Stimulated activated naive CD8-positive, alpha-beta T cell treated with anti-CD3 and anti-CD28 coated beads, Interleukin-15, Interleukin-2, amounts not matched to agents 100 ng/mL and 50 ng/mL, for 24 hours (primary cell): Measurements from ENCODE around the gene TERB1.

Experiments used
- H3K27ac Mint-ChIP-seq: one replicate; pipeline ENCODE4 v1.8.0; 2021; ENCODE audit warnings: mild to moderate bottlenecking, mixed read lengths
- H3K27me3 Mint-ChIP-seq: one replicate; pipeline ENCODE4 v1.8.0; 2021; ENCODE audit warnings: mixed read lengths
- H3K36me3 Mint-ChIP-seq: one replicate; pipeline ENCODE4 v1.8.0; 2021; ENCODE audit warnings: low read depth, mixed read lengths
- H3K4me1 Mint-ChIP-seq: one replicate; pipeline ENCODE4 v1.8.0; 2021; ENCODE audit warnings: low read depth, mixed read lengths
- H3K4me3 Mint-ChIP-seq: one replicate; pipeline ENCODE4 v1.8.0; 2021; ENCODE audit warnings: mild to moderate bottlenecking, mixed read lengths
- H3K9me3 Mint-ChIP-seq: one replicate; pipeline ENCODE4 v1.8.0; 2021; ENCODE audit warnings: mixed read lengths

TERB1 gene

DNA sequence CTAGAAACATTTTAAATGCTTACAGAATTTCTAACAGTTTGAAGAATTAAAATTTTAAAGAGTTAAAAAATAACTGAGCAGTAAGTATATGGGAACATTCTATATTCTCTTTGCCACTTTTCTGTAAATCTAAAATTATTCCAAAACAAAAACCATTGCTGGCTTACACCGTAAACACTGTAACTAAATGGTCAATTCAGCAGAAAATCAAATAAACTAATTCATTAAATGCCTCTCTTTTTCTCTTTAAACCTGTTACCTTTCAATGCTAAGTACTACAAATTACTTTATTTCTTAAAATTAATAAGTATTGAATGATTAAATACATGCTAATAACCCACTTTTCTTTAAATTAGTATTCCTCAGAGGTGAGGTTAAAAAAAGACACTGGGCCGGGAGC, 14.0 kb downstream of the TERB1 start:
- H3K27ac Mint-ChIP-seq: no peak overlapping the region
- no peaks in the 10 kb centered on the region for H3K36me3 Mint-ChIP-seq
- H3K9me3 Mint-ChIP-seq: no peaks in the 10 kb centered on the region

DNA sequence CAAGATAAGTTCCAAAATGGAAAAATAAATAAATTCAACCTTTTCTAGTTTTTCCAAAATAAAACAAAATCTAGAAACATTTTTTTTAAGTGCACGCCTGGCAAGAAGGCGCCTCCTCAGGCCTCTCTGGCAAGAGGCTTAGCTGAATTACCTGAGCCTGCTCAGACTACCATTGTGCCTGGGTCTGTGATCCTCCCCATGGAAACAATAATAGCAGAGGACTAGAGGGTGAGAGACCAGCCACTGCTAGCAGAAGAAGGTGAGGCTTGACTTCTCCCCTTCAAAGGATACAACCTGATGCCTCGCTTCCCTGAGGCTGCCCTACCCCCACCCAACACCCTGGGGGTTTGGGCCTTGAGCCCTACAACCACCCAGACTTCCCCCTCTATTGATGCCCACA, 14.8 kb downstream of the TERB1 start:
- Mint-ChIP-seq H3K27ac (no peak overlapping the region), H3K9me3 (no peaks in the 10 kb centered on the region), H3K4me1 (no peaks in the 10 kb centered on the region), H3K27me3 (no peaks in the 10 kb centered on the region), H3K4me3 (no peak overlapping the region), H3K36me3 (no peaks in the 10 kb centered on the region)

More for the DNA sequence above, 14.0 kb downstream of the TERB1 start:
- no peaks in the 10 kb centered on the region for H3K4me1 Mint-ChIP-seq
- no peak overlapping the region for H3K4me3 Mint-ChIP-seq
- no peaks in the 10 kb centered on the region for H3K27me3 Mint-ChIP-seq

DNA sequence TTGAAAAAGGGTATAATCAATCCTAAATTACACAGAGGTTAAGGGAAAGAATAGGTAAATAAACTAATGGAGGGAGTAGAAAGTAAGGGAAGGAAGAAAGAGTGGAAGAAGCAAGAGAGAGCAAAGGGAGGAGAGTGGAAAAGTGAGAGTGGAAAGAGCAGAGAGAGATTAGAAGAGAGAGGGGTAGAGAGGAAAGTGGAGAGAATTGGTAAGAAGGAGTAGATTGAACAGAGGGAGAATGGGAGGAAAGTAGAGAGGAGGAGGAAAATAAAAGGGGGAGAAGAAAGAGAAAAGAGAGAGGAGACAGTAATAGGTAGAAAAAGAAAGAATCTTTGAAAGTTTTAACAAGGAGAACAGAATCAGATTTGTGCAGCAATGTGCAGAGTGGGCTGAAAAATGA, 24.9 kb downstream of the TERB1 start:
- H3K27ac Mint-ChIP-seq: no peak overlapping the region
- no peaks in the 10 kb centered on the region for H3K36me3 Mint-ChIP-seq
- H3K27me3 Mint-ChIP-seq: no peaks in the 10 kb centered on the region
- H3K9me3 Mint-ChIP-seq: no peaks in the 10 kb centered on the region
- H3K4me1 Mint-ChIP-seq: no peaks in the 10 kb centered on the region
- H3K4me3 Mint-ChIP-seq: no peak overlapping the region

DNA sequence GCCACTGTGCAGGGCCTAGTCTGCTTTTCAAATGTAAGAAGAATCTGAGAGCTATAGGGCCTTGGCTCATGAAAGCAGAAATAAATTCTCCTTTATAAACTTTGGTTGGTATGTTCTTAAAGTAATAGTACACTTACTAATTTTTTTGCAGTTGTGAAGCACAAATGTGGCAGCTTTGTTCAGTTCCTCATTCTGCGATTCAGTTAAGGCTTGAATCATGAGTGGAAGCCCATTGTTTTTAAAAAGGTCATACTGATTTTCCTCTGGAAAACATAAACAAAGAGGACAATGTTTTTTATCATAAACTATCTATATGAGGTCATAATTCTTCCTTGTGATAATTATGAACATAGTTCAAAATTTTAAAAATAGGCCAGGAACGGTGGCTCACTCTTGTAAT, 26.4 kb downstream of the TERB1 start:
- no peaks in the 10 kb centered on the region for H3K4me1 Mint-ChIP-seq
- no peaks in the 10 kb centered on the region for H3K9me3 Mint-ChIP-seq
- H3K4me3 Mint-ChIP-seq: no peak overlapping the region
- H3K36me3 Mint-ChIP-seq: no peaks in the 10 kb centered on the region
- no peaks in the 10 kb centered on the region for H3K27me3 Mint-ChIP-seq
- H3K27ac Mint-ChIP-seq: no peak overlapping the region

DNA sequence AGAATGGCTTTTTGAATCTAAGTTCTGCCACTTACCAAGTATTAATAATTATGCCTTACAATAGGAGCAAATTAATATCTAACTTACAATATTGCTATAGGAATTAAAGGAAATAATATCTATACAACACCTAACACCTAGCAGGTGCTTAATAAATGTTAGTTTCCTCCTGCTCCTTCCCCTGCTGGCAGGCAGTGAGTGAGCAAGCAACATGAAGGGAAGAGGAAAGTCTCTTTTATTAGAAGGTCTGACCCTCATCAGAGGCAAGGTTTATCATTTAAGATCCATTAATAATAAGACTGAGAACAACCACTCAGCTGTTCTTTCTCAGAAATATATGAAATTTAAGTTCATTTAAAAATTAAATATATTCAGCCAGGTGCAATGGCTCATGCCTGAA, 43.3 kb downstream of the TERB1 start:
- Mint-ChIP-seq H3K9me3 (no peaks in the 10 kb centered on the region), H3K4me1 (no peaks in the 10 kb centered on the region), H3K27me3 (peaks cover 1% of the 10 kb centered on the region), H3K4me3 (no peak overlapping the region), H3K27ac (no peak overlapping the region), H3K36me3 (no peaks in the 10 kb centered on the region)

DNA sequence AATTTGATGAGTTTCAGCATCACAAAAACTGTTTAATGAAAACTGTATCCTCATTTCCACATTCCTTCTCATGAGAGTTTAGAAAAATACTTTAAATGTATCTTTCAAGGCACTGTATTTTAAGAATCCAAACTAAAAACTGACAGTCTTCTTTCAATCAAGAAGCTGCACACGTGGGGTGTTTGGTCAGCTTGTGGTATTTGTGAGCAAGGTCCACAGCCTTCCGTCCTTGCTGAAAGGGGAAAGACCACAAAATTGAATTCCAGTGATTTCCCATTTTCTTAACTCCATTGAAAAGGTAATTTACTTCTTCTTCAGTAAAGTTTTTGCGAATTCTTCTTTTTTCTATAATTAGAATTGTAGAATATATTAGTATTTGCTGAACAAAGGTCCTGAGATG, 46.6 kb downstream of the TERB1 start:
- Mint-ChIP-seq H3K4me3 (no peak overlapping the region), H3K27ac (no peak overlapping the region), H3K36me3 (no peaks in the 10 kb centered on the region), H3K4me1 (peaks cover 18% of the 10 kb centered on the region), H3K9me3 (no peaks in the 10 kb centered on the region), H3K27me3 (peaks cover 7% of the 10 kb centered on the region)

DNA sequence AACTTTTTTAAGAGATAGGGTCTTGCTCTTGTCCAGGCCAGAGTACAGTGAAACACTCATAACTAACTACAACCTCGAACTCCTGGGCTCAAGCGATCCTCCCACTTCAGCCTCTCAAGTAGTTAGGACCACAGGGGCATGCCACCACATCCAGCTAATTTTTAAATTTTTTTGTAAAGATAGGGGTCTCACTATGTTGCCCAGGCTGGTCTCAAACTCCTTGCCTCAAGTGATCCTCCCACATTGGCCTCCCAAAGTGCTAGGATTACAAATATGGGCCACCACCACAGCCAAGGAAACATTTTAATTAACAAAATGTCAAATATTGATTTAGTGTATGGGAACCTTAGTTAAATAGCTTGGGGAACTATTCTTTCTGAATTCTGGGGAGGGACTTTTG, 47.2 kb downstream of the TERB1 start:
- Mint-ChIP-seq H3K36me3 (peaks cover 6% of the 10 kb centered on the region), H3K9me3 (no peaks in the 10 kb centered on the region), H3K4me3 (no peak overlapping the region), H3K27ac (no peak overlapping the region), H3K27me3 (peaks cover 7% of the 10 kb centered on the region), H3K4me1 (peaks cover 24% of the 10 kb centered on the region)

DNA sequence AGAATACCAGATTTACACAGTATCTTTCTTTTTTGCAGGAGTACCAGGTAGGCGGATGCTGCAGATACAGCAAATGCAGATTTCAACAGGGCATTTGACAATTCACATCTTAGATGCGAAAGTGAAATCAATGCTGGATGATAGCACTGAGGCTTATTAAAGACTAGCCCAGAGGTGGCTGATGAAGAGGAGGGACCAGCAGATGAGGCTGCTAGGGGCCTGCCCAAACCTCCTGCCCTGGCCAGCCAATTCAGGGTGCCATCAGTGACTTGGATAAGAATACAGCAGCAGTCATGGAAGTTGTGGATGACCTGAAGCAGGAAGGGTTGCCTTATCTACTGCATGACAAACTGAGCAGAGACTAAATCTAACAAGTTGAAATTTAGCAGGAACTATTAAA, 48.4 kb downstream of the TERB1 start:
- Mint-ChIP-seq H3K27me3 (peaks cover 7% of the 10 kb centered on the region), H3K9me3 (no peaks in the 10 kb centered on the region), H3K4me3 (no peak overlapping the region), H3K36me3 (peaks cover 15% of the 10 kb centered on the region), H3K4me1 (peaks cover 34% of the 10 kb centered on the region), H3K27ac (no peak overlapping the region)

DNA sequence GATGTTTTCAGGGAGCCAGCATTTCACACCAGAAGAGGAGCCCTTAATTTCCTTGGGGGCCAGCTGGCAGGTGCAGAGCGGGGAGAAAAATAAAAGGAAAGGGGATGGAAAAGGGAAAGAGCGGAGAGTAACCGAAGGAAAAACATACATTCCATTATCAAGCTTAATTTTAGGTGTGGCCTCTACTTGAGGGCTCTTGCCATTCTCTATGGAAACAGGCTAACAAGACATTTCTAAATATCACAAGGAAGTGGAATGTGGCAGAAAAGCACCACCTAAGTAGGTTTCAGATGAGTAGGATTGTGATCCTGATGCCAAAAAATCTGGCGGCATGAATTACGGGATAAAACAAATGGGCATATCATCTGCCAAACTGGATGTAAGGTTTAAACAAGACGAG, 49.0 kb downstream of the TERB1 start:
- Mint-ChIP-seq H3K27ac (peak overlapping the region; percentile 74), H3K4me1 (peaks cover 34% of the 10 kb centered on the region), H3K9me3 (no peaks in the 10 kb centered on the region), H3K27me3 (peaks cover 7% of the 10 kb centered on the region), H3K36me3 (peaks cover 15% of the 10 kb centered on the region), H3K4me3 (peak overlapping the region; percentile 90)

DNA sequence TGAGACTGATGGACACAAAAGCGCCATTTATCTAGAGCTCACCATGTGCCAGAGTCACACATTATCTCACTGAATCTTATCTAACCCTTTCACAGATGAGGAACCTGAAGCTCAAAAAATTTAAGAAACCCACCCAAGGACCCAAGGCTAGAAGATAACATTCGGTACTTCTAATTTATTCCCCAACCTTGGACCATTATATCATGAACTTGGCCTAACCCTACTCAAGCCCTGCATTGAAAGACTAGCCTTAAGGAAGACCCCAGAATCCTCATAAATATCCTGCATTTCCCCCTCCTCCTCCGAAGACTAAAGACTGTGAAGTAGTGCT, 49.4 kb downstream of the TERB1 start:
- H3K27me3 Mint-ChIP-seq: peaks cover 7% of the 10 kb centered on the region
- H3K36me3 Mint-ChIP-seq: peaks cover 15% of the 10 kb centered on the region
- H3K4me1 Mint-ChIP-seq: peaks cover 36% of the 10 kb centered on the region
- H3K27ac Mint-ChIP-seq: peak overlapping the region; percentile 74
- H3K4me3 Mint-ChIP-seq: peak overlapping the region; percentile 90
- no peaks in the 10 kb centered on the region for H3K9me3 Mint-ChIP-seq

DNA sequence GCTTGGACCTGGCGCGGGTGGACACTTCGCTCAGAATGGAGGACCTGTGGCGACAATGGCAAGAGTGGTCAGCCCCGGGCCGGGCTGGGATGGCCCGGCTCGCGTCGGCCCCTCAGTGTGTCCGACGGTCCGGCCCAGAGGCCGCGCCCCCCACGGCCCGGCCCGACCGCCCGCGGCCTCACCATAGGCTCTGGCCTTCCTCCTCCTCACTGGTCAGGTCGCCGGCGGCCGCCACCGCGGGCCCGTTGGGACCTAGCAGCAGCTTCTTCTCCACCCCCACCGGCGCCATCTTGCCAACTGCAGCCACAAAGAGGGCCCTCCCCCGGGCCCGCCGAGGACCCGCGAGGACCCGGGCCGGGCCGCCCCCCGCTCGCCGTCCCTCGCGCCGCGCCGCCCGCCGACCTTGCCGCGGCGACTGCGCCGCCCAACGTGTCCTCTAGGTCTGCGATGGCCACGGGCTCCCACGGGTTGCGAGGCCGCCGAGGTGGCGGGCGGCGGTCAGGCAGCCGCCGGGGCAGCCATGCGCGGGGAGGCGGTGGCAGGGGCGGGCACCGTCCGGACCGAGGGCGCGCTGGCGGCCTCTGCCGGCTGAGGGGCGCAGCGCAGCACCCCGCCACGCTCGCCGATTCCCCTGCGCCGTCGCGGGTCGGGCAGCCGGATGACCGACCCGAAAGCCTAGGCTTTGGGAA, 49.9 kb downstream of the TERB1 start, which contains the start of gene DYNC1LI2:
TSS of gene DYNC1LI2 (minus strand) at position 307 of the 689 bp plus-strand sequence. CDS start at position 289, 18 bp downstream.
- H3K27me3 Mint-ChIP-seq: peaks cover 7% of the 10 kb centered on the region
- peak within 1 kb of the TSS; percentile 78 for H3K27ac Mint-ChIP-seq
- H3K9me3 Mint-ChIP-seq: no peaks in the 10 kb centered on the region
- H3K4me3 Mint-ChIP-seq: peak within 1 kb of the TSS; percentile 90
- peaks cover 15% of the 10 kb centered on the region for H3K36me3 Mint-ChIP-seq
- H3K4me1 Mint-ChIP-seq: peaks cover 42% of the 10 kb centered on the region

DNA sequence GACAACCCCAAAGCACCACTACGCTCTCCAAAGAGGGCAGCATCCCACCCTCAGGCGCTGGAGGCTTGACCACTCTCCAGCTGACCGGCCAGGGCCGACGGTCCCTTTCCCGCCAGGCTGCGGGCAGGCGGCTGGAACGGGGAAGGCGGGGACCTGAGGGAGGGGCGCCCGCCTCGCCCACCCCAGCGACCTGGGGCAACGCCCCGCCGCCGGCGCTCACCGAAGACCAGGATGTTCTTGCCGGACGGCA, 50.4 kb downstream of the TERB1 start:
- Mint-ChIP-seq H3K4me3 (peak overlapping the region; percentile 90), H3K27ac (peak overlapping the region; percentile 78), H3K27me3 (peaks cover 7% of the 10 kb centered on the region), H3K9me3 (no peaks in the 10 kb centered on the region), H3K36me3 (peaks cover 19% of the 10 kb centered on the region), H3K4me1 (peaks cover 45% of the 10 kb centered on the region)

DNA sequence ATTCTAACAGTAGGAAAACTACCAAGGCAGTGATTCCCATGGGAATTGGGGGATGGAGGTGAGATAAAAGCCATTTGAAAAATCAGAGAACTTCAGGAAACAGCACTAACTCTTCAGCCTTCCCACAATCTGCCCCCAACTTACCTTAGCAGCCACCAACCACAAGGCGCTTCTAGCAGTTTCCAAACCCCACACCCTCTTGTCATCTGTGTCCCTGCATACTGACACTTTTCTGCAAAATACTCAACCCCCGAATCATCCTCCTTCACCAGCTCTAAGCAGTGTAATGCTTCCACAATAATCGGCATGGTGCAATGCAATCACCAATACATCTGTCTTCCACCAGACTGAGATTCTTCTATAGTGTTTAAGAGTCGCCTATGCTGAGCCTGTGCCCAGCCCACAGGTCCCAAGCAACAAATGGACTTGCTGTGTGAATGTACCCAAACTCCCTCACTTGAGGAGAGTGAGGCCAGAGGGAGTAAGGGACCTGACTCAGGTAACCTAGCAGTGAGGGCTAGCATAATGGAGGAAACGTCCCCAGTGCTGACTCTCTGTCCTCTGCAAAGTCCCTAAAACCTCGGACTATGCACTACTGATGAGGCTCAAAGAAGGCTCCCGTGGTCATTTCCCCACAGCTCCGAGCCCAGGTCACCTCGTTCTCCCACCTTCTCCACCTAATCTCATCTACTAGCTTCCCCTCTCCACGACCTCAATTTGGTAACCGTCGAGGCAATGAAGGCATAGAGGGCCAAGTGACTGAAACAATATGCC, 50.9 kb downstream of the TERB1 start:
- no peaks in the 10 kb centered on the region for H3K9me3 Mint-ChIP-seq
- H3K27ac Mint-ChIP-seq: peak overlapping the region; percentile 78
- H3K27me3 Mint-ChIP-seq: peaks cover 7% of the 10 kb centered on the region
- peaks cover 46% of the 10 kb centered on the region for H3K4me1 Mint-ChIP-seq
- H3K4me3 Mint-ChIP-seq: peak overlapping the region; percentile 90
- peaks cover 20% of the 10 kb centered on the region for H3K36me3 Mint-ChIP-seq

DNA sequence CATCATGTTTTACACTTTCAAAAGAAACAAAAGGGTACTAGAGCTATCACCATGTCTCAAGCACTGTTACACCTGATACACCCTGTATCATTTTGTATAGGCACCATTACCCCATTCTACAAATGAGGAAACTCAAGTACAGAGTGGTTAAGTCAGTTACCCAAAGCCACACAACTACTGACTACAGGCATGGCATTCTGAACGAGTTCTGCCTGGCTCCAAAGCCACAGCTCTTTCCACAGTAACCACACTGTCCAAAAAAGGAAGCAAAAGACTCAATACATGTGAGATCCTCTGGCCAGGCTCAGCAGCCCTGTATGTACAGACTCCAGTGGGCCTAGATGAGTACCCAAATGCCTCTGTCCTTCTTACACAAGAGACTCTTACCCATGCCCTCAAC, 54.7 kb downstream of the TERB1 start:
- H3K36me3 Mint-ChIP-seq: peaks cover 38% of the 10 kb centered on the region
- H3K4me3 Mint-ChIP-seq: peak overlapping the region; percentile 43
- peaks cover 39% of the 10 kb centered on the region for H3K4me1 Mint-ChIP-seq
- no peaks in the 10 kb centered on the region for H3K27me3 Mint-ChIP-seq
- H3K9me3 Mint-ChIP-seq: no peaks in the 10 kb centered on the region
- peak overlapping the region; percentile 77 for H3K27ac Mint-ChIP-seq

DNA sequence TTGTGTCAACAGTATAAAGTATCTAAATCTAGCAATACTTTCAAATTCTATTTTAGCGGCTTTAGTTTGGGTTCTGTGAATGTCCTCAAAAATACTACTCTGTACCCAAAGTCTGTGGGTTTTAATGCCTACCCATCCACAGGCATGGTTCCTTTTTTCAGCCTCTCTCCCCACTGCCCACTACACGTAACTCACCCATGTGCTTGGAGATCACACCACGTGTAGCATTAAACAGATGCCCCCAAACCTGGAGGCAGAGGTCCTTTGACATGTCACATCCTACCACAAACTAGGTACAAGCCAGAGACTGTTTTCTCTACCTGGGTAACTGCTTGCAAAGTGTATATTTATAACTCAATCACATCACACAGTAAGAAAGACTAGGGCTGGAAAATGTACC, 55.3 kb downstream of the TERB1 start:
- Mint-ChIP-seq H3K27me3 (no peaks in the 10 kb centered on the region), H3K27ac (no peak overlapping the region), H3K9me3 (no peaks in the 10 kb centered on the region), H3K4me1 (peaks cover 39% of the 10 kb centered on the region), H3K36me3 (peaks cover 43% of the 10 kb centered on the region), H3K4me3 (no peak overlapping the region)
